HG03469 (cell line): ENCODE results near the gene OPHN1.
"Not testable (repeated sequence)": the region's sequence is repeated elsewhere in the genome, so short reads cannot be mapped to it uniquely, and the experiment has no call there.

Source experiments
- ATAC-seq: cut with Tn5 transposase; IDR thresholded peaks from one replicate; pipeline ENCODE4 v1.9.1; 2021; ENCODE audit warnings: mild to moderate bottlenecking, moderate library complexity, moderate number of reproducible peaks; ENCODE audit not compliant: unreplicated experiment

OPHN1 gene

GRCh38 chrX:68084765-68085164 lies 348.5 kb downstream of the OPHN1 start:
- ATAC-seq, result no peak

- no peak for ATAC-seq
Measured at GRCh38 chrX:68083510-68083909, 349.8 kb downstream of the OPHN1 start.

- ATAC-seq, result no peak
Measured at GRCh38 chrX:68079961-68080360, 353.3 kb downstream of the OPHN1 start.

- ATAC-seq, result not testable (repeated sequence)
Measured at GRCh38 chrX:68078801-68079200, 354.5 kb downstream of the OPHN1 start.

GRCh38 chrX:68077378-68077777 lies 355.9 kb downstream of the OPHN1 start:
- ATAC-seq, result no peak

GRCh38 chrX:68072041-68072440 lies 361.3 kb downstream of the OPHN1 start:
- no peak for ATAC-seq

- not testable (repeated sequence) for ATAC-seq
Measured at GRCh38 chrX:68070119-68070518, 363.2 kb downstream of the OPHN1 start.

- no peak for ATAC-seq
Measured at GRCh38 chrX:68061206-68061535, 372.1 kb downstream of the OPHN1 start.

GRCh38 chrX:68060506-68061205 lies 372.6 kb downstream of the OPHN1 start:
- ATAC-seq, result no peak

- ATAC-seq, result no peak
Measured at GRCh38 chrX:68059469-68059868, 373.8 kb downstream of the OPHN1 start.

GRCh38 chrX:68049466-68049865 lies 383.8 kb downstream of the OPHN1 start:
- no peak for ATAC-seq

- no peak for ATAC-seq
Measured at GRCh38 chrX:68048774-68049173, 384.5 kb downstream of the OPHN1 start.

- ATAC-seq, result no peak
Measured at GRCh38 chrX:68045008-68045577, 388.2 kb downstream of the OPHN1 start.

GRCh38 chrX:68043713-68044438 lies 389.4 kb downstream of the OPHN1 start:
- no peak for ATAC-seq

- ATAC-seq, result no peak
Measured at GRCh38 chrX:68041110-68041509, 392.2 kb downstream of the OPHN1 start.

GRCh38 chrX:68018248-68019203 lies 414.8 kb downstream of the OPHN1 start:
- no peak for ATAC-seq

GRCh38 chrX:67998540-67998939 lies 434.8 kb downstream of the OPHN1 start:
- ATAC-seq, result no peak
